Astrocyte of the cerebellum (primary cell): ENCODE measurements around the gene PDHX.

Source experiments
- DNase-seq: peaks from one replicate; pipeline ENCODE4 v3.0.0-alpha.2; 2011; ENCODE audit warnings: low read depth
- H3K4me3 ChIP-seq: 2 replicates; pipeline ENCODE4 v1.5.1; 2011; ENCODE audit warnings: mild to moderate bottlenecking, low read depth, low read length, moderate library complexity
- in situ Hi-C: cut with HindIII; loops from 2 replicates; pipeline ENCODE4 v1.10.0; 2017; ENCODE audit warnings: low sequenced_read_pairs
- TF ChIP-seq, protein P1 (sequence below): IDR thresholded peaks from 2 replicates; pipeline ENCODE4 v1.5.1; 2012; ENCODE audit warnings: low read length, low read depth, moderate library complexity, mild to moderate bottlenecking; ENCODE audit errors: missing control alignments

The PDHX gene

DNA sequence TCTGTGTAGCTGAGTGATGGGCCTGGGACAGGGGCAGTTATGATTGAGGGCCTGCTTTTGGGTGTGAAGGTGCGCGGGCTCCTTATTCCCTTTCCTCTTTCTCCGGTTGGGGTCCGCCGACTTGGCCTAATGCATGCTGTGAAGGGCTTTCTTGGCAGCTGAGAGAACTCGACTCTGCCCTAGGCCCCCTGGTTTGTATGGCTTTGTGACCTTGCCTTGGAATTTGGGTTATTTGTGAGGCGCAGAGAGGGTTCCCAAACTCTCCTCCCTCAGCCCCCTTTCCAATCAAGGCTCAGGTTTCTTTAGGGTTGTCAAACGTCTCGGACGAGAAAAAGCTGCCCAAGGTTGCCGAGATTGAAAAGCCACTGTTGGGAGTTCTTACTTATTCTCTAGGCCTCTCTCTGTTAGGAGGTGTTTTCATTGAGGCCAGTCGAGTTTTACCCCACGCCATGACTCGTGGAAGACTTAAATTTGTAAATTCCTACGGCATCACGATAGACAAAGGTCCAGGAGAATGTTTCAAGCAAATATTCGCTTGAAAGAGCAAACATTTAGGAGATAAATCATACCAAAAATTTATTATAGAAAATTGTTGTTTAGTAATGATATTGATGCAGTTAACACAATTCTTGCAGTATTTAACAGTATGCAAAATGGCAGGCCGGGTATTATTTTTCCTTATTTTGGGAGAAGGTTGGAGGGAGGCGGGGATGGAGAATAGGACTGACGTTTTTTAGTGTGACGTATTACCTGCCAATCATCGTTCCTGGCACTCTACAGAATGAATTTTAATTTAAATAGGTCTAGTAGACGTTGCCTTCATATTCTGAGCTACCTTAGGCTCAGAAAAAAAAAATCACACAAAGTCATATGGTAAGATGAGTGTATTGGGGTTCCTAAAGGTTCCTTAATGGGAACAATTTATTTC lies 689 bp downstream of the PDHX start:
- TF ChIP-seq, protein P1, sequence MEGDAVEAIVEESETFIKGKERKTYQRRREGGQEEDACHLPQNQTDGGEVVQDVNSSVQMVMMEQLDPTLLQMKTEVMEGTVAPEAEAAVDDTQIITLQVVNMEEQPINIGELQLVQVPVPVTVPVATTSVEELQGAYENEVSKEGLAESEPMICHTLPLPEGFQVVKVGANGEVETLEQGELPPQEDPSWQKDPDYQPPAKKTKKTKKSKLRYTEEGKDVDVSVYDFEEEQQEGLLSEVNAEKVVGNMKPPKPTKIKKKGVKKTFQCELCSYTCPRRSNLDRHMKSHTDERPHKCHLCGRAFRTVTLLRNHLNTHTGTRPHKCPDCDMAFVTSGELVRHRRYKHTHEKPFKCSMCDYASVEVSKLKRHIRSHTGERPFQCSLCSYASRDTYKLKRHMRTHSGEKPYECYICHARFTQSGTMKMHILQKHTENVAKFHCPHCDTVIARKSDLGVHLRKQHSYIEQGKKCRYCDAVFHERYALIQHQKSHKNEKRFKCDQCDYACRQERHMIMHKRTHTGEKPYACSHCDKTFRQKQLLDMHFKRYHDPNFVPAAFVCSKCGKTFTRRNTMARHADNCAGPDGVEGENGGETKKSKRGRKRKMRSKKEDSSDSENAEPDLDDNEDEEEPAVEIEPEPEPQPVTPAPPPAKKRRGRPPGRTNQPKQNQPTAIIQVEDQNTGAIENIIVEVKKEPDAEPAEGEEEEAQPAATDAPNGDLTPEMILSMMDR: no peak
- peak overlapping the region; percentile 84 for H3K4me3 ChIP-seq
- DNase-seq: peak; percentile 4
- in situ Hi-C loops: no loop called here

- no peak for DNase-seq
- no peak overlapping the region for H3K4me3 ChIP-seq
- TF ChIP-seq, protein P1: no peak
- in situ Hi-C loops: no loop called here
Measured at GRCh38 chr11:34921156-34921555, 4.7 kb downstream of the PDHX start.

DNA sequence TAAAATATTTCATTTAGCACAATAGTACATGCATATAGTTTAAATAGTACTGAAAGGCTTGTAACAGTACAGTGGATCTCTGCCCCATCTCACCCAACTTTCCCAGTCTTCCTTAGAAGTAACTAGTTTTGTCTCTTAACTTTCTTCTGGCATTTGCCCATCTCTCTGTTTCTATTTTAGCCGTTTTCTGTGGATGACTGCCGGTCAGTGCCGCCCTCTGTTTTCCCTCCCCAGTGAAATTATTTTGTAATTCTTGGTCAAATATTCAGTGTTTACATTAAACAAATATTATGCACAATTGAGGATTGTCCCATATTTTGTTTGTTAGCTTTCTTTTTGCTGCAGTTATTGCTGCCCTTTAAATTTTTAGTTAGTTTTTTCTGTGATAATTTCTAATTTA lies 8.3 kb downstream of the PDHX start:
- TF ChIP-seq, protein P1: no peak
- H3K4me3 ChIP-seq: no peak overlapping the region
- no peak for DNase-seq
- in situ Hi-C loops: loop anchor here (5.0 kb wide), 4 partner anchors 63 to 493 kb away; partner anchors contain the start of gene SLC1A2

DNA sequence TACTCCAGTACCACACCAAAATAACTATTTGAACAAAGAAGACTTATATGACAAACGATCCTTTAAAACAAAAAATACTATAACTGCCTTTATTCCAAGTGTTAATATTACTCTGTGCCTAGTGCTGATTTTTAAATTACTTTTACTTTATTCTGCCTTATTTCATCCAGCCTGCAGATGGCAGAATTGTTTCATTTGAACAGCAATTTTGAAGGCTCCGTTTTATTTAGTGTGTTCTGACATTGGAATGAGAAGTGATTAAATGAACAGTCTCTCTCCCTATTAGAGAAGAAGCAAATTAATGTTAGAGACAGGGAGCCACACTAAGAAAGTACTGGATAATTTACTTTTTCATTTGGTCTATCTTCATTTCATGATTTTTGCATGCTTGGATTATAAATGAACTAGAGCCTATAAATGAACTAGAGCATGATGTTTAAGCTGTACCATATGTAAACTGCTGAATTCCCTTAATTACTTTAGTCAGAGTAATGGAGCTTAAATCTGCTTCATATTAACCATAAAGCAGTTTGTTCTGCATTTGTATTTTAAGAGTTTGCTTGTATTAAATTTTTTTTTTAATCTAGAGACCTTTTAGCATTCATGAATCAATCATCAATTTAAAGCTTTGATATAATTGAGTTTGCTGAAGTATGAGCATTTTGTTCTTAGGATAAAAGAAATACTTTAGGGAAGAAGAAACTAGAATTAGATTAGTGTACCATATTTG lies 9.8 kb downstream of the PDHX start:
- TF ChIP-seq, protein P1: peak; percentile 55
- peak; percentile 53 for DNase-seq
- in situ Hi-C loops: loop anchor here (5.0 kb wide), 4 partner anchors 61 to 491 kb away; partner anchors contain the start of gene SLC1A2
- no peak overlapping the region for H3K4me3 ChIP-seq

DNA sequence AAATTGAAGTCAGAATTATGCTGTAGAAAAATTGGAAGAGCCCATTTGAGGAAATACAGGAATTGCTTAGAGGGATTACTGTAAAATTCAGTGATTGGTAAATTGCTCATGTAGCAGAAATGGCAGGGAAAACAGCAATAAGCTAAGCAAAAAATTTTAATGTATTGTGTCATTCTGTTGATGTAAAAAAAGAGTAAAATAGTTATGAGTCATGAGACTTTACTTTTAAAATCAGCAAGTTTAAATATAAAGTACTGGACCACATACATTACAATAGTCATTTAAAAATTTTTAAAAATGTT lies 10.4 kb downstream of the PDHX start:
- DNase-seq: no peak
- TF ChIP-seq, protein P1: no peak
- in situ Hi-C loops: loop anchor here (5.0 kb wide), 4 partner anchors 61 to 491 kb away; partner anchors contain the start of gene SLC1A2
- H3K4me3 ChIP-seq: no peak overlapping the region

GRCh38 chr11:34928268-34928959 lies 12.0 kb downstream of the PDHX start:
- TF ChIP-seq, protein P1: no peak
- H3K4me3 ChIP-seq: no peak overlapping the region
- DNase-seq: no peak
- in situ Hi-C loops: loop anchor here (5.0 kb wide), 4 partner anchors 59 to 489 kb away; partner anchors contain the start of gene SLC1A2
